Adrenal gland (tissue), 5 donors: ENCODE measurements around the gene SPEG.

Source experiments
- CTCF ChIP-seq, 6 experiments: fragments of 450-650 bp in 4 of 6; fragments of 200-600 bp in 2 of 6; sonication (generic) in 1 of 6; IDR thresholded peaks; 1 replicate in 5 of 6; 2 replicates in 1 of 6; pipeline versions ENCODE4 v1.5.1 to v1.8.0; 2016 to 2021; ENCODE audit warnings: antibody characterized with exemption in 6 of 6, mild to moderate bottlenecking in 2 of 6, moderate library complexity in 1 of 6
- POLR2A ChIP-seq, 2 donors: fragments of 450-650 bp; IDR thresholded peaks; one replicate each; pipeline ENCODE4 v1.6.1; 2017; ENCODE audit warnings: antibody characterized with exemption in 2 of 2, mild to moderate bottlenecking in 2 of 2, moderate library complexity in 1 of 2
- donor health status: DM: no; HTN: no; CAD: no.

- TF ChIP-seq CTCF (IDR thresholded peaks at IDR 0.05) (no peak), POLR2A (IDR thresholded peaks at IDR 0.05) (no peak)
Observed at GRCh38 chr2:219519526-219519916, 84.9 kb downstream of the SPEG start.
